ENCODE data around the gene TBL1XR1.

GRCh38 chr3:177197041-177197726 lies at the start of gene TBL1XR1:
- no peak for TF ChIP-seq CTCF (IDR thresholded peaks at IDR 0.05)
- TF ChIP-seq POLR2A (IDR thresholded peaks at IDR 0.05) = no peak
